IMR-90 (cell line): ENCODE measurements around the gene NOX4. TPM values are rescaled to one million over a fixed set of nuclear protein-coding genes. Genes with fewer than 3 reads are reported as not detected.

Source experiments
- ATAC-seq: fragments of 200-7000 bp; cut with Tn5 transposase; 2 replicates; pipeline ENCODE4 v1.9.1; 2020; ENCODE audit warnings: low read depth, mild to moderate bottlenecking, moderate library complexity
- BruUV-seq: library from RNA; stranded (reverse); fragments of 400-500 nt; replicated peaks from 2 replicates; lab custom pipeline; 2021; lab: Mats Ljungman, UMichigan
- CTCF ChIA-PET: fragments of 300-600 bp; formaldehyde crosslinking; extraction: SDS; loops from one replicate; lab custom pipeline; 2021; ENCODE audit warnings: antibody characterized with exemption; lab: Yijun Ruan, JAX
- POLR2A ChIA-PET: fragments of 300-600 bp; sonication (Branson Sonifier 250); formaldehyde crosslinking; loops from one replicate; lab custom pipeline; 2022; ENCODE audit warnings: antibody characterized with exemption; ENCODE audit not compliant: unreplicated experiment; lab: Charles Lee
- DNase-seq: peaks from one replicate; pipeline ENCODE4 v3.0.0; 2013
- H2AFZ ChIP-seq: replicated peaks from 2 replicates; pipeline ENCODE3; 2013; ENCODE audit warnings: low read length, mild to moderate bottlenecking; ENCODE audit not compliant: poor library complexity
- H2AK5ac ChIP-seq: 2 replicates; pipeline ENCODE4 v1.6.1; 2013; ENCODE audit warnings: low read depth, low read length, inconsistent platforms
- H2AK9ac ChIP-seq: replicated peaks from 2 replicates; pipeline ENCODE3; 2013; ENCODE audit warnings: mild to moderate bottlenecking, low read depth, low read length, moderate library complexity; ENCODE audit not compliant: poor library complexity
- H2BK120ac ChIP-seq: 2 replicates; pipeline ENCODE4 v1.6.1; 2013; ENCODE audit warnings: low read depth, low read length, inconsistent platforms
- H2BK15ac ChIP-seq: 3 replicates; pipeline ENCODE4 v1.6.1; 2013; ENCODE audit warnings: low read depth, low read length, inconsistent platforms
- H2BK20ac ChIP-seq: 2 replicates; pipeline ENCODE4 v1.6.1; 2013; ENCODE audit warnings: low read depth, mild to moderate bottlenecking, inconsistent platforms, low read length, moderate library complexity
- H2BK5ac ChIP-seq: 2 replicates; pipeline ENCODE4 v1.6.1; 2013; ENCODE audit warnings: mild to moderate bottlenecking, low read depth, low read length, inconsistent platforms; ENCODE audit not compliant: poor library complexity, severe bottlenecking
- H3K14ac ChIP-seq: replicated peaks from 2 replicates; pipeline ENCODE4 v1.6.1; 2013; ENCODE audit warnings: low read depth, low read length, inconsistent platforms
- H3K18ac ChIP-seq: 2 replicates; pipeline ENCODE4 v1.6.1; 2013; ENCODE audit warnings: low read depth, low read length, control low read depth
- H3K23ac ChIP-seq: 2 replicates; pipeline ENCODE4 v1.6.1; 2013; ENCODE audit warnings: low read depth, low read length, inconsistent platforms
- H3K27ac ChIP-seq: 2 replicates; pipeline ENCODE4 v1.5.1; 2013; ENCODE audit warnings: mild to moderate bottlenecking, control low read depth, low read length; ENCODE audit not compliant: insufficient read depth
- H3K27me3 ChIP-seq: 2 replicates; pipeline ENCODE4 v1.6.1; 2013; ENCODE audit warnings: low read length; ENCODE audit not compliant: control insufficient read depth, insufficient read depth
- H3K36me3 ChIP-seq: 2 replicates; pipeline ENCODE4 v1.6.1; 2013; ENCODE audit warnings: low read length, mixed read lengths; ENCODE audit not compliant: control insufficient read depth, insufficient read depth
- H3K4ac ChIP-seq: 2 replicates; pipeline ENCODE4 v1.6.1; 2013; ENCODE audit warnings: low read depth, low read length, inconsistent platforms
- H3K4me1 ChIP-seq: 2 replicates; pipeline ENCODE4 v1.6.1; 2013; ENCODE audit warnings: low read length, mixed read lengths; ENCODE audit not compliant: control insufficient read depth, insufficient read depth
- H3K4me2 ChIP-seq: 2 replicates; pipeline ENCODE4 v1.6.1; 2013; ENCODE audit warnings: low read depth, mild to moderate bottlenecking, control low read depth, low read length, moderate library complexity
- H3K4me3 ChIP-seq: 2 replicates; pipeline ENCODE4 v1.5.1; 2013; ENCODE audit warnings: low read depth, mild to moderate bottlenecking, control low read depth, low read length, moderate library complexity; ENCODE audit not compliant: insufficient read depth
- H3K56ac ChIP-seq: 2 replicates; pipeline ENCODE4 v1.6.1; 2013; ENCODE audit warnings: low read length, inconsistent platforms; ENCODE audit not compliant: insufficient read depth; ENCODE audit errors: extremely low read depth
- H3K79me1 ChIP-seq, 2 experiments: 2 replicates each; pipeline ENCODE4 v1.6.1; 2013; ENCODE audit warnings: low read length in 2 of 2, inconsistent platforms in 1 of 2, low read depth in 1 of 2
- H3K9ac ChIP-seq: 2 replicates; pipeline ENCODE4 v1.6.1; 2013; ENCODE audit warnings: low read depth, low read length, control low read depth
- H3K9me1 ChIP-seq: 2 replicates; pipeline ENCODE4 v1.6.1; 2013; ENCODE audit warnings: low read length, inconsistent platforms; ENCODE audit not compliant: insufficient read depth
- H3K9me3 ChIP-seq: 2 replicates; pipeline ENCODE4 v1.6.1; 2013; ENCODE audit warnings: low read length; ENCODE audit not compliant: control insufficient read depth, insufficient read depth
- H4K20me1 ChIP-seq: 2 replicates; pipeline ENCODE4 v1.6.1; 2013; ENCODE audit warnings: low read length, inconsistent platforms; ENCODE audit not compliant: insufficient read depth
- H4K5ac ChIP-seq: 2 replicates; pipeline ENCODE4 v1.6.1; 2013; ENCODE audit warnings: mild to moderate bottlenecking, low read depth, low read length, control low read depth
- H4K8ac ChIP-seq, 2 experiments: 2 replicates each; pipeline ENCODE4 v1.6.1; 2013; ENCODE audit warnings: low read depth in 2 of 2, low read length in 2 of 2, control low read depth in 1 of 2, inconsistent platforms in 1 of 2
- H4K91ac ChIP-seq: 2 replicates; pipeline ENCODE4 v1.6.1; 2013; ENCODE audit warnings: low read depth, low read length, inconsistent platforms; ENCODE audit not compliant: insufficient read depth
- BHLHE40 ChIP-seq: fragments of 150-350 bp; IDR thresholded peaks from 2 replicates; pipeline ENCODE4 v1.6.1; 2016; ENCODE audit warnings: mild to moderate bottlenecking, low read depth, low read length
- CTCF ChIP-seq: conservative IDR thresholded peaks from 2 replicates; pipeline ENCODE4 v1.5.1; 2012; ENCODE audit warnings: mild to moderate bottlenecking, low read depth, low read length, improper control_type of control experiment
- SMC3 ChIP-seq: fragments of 150-350 bp; IDR thresholded peaks from 2 replicates; pipeline ENCODE4 v1.6.1; 2016; ENCODE audit warnings: low read depth, mild to moderate bottlenecking, antibody characterized with exemption, low read length, moderate library complexity
- WGBS, 2 experiments: methylation state at CpG; one replicate each; pipeline versions ENCODE4 v1.1.5 to v1.1.7; 2013; ENCODE audit warnings: missing lambda C conversion rate in 2 of 2; ENCODE audit not compliant: insufficient read length in 1 of 2; ENCODE audit errors: extremely low coverage in 2 of 2; 5-methylcytosine and 5-hydroxymethylcytosine counted together
- dilution Hi-C: fragments of 300-500 bp; cut with HindIII; formaldehyde crosslinking; loops from one replicate; pipeline ENCODE4 v1.14.3; 2018; ENCODE audit warnings: low sequenced_read_pairs; ENCODE audit not compliant: unreplicated experiment
- in situ Hi-C: fragments of 300-500 bp; cut with MboI; formaldehyde crosslinking; loops from 3 replicates; pipeline ENCODE4 v1.14.3; 2019; ENCODE audit warnings: low sequenced_read_pairs, inconsistent platforms, mixed read lengths
- intact Hi-C: fragments of 100-400 bp; cut with micrococcal nuclease; formaldehyde crosslinking; loops from 2 replicates; pipeline ENCODE4 v1.10.0; 2022
- polyA plus RNA-seq, 3 experiments: library from polyadenylated mRNA; depleted of rRNA; stranded (reverse); fragments of >200 nt; gene quantifications; 2 replicates each; pipeline ENCODE4 v1.2.3, GENCODE V29; 2012; ENCODE audit warnings: low replicate concordance in 1 of 3
- total RNA-seq: library from RNA; depleted of rRNA; stranded (reverse); fragments of >200 nt; gene quantifications from 2 replicates; pipeline ENCODE4 v1.2.3, GENCODE V29; 2012

Gene NOX4
- total and polyA plus RNA-seq, 2 of the 4 experiments (the other 2 are of a cell fraction): 4.7 to 11.7 TPM

GRCh38 chr11:89536926-89537325 is 45.8 kb upstream of the NOX4 start:
- no peaks in the 10 kb centered on the region for H3K4me1 ChIP-seq
- H3K4me3 ChIP-seq: no peak overlapping the region
- no peak overlapping the region for H3K18ac ChIP-seq
- no peak overlapping the region for H2BK5ac ChIP-seq
- H2BK120ac ChIP-seq: no peak overlapping the region
- intact Hi-C loops: no loop called here
- no TSS peak for BruUV-seq
- no peaks in the 10 kb centered on the region for H3K9me3 ChIP-seq
- no peak overlapping the region for H3K27ac ChIP-seq
- no peaks in the 10 kb centered on the region for H3K27me3 ChIP-seq
- no peak overlapping the region for H2AFZ ChIP-seq
- ChIA-PET CTCF (no interaction called here), POLR2A (no interaction called here)
- no peak overlapping the region for H2BK15ac ChIP-seq
- H3K79me1 ChIP-seq: no peaks in the 10 kb centered on the region
- TF ChIP-seq BHLHE40: no peak
- no peak for TF ChIP-seq CTCF
- TF ChIP-seq SMC3: no peak
- no peaks in the 10 kb centered on the region for H4K20me1 ChIP-seq
- ATAC-seq: no peak
- dilution Hi-C loops: no loop called here
- no peak overlapping the region for H3K23ac ChIP-seq
- H4K5ac ChIP-seq: no peak overlapping the region
- no peak overlapping the region for H3K4ac ChIP-seq
- no peak overlapping the region for H4K91ac ChIP-seq
- H3K36me3 ChIP-seq: no peaks in the 10 kb centered on the region
- H3K14ac ChIP-seq: no peak overlapping the region
- H2BK20ac ChIP-seq: no peak overlapping the region
- WGBS, 2 experiments: no CpG with 5 or more reads among the region's 1 CpG
- in situ Hi-C loops: no loop called here
- H3K9me1 ChIP-seq: no peaks in the 10 kb centered on the region; the same call in 1 of the 2 replicates
- H3K9ac ChIP-seq: no peak overlapping the region
- no peak overlapping the region for H2AK5ac ChIP-seq
- no peak overlapping the region for H4K8ac ChIP-seq
- no peak overlapping the region for H2AK9ac ChIP-seq
- no peak overlapping the region for H3K56ac ChIP-seq
- H3K4me2 ChIP-seq: no peak overlapping the region
- DNase-seq: no peak
